GM21723 (cell line): ENCODE data around the gene PIEZO1.

Source experiments
- ATAC-seq: cut with Tn5 transposase; IDR thresholded peaks from one replicate; pipeline ENCODE4 v1.9.1; 2021; ENCODE audit warnings: mild to moderate bottlenecking, moderate library complexity; ENCODE audit not compliant: unreplicated experiment

Gene PIEZO1

DNA sequence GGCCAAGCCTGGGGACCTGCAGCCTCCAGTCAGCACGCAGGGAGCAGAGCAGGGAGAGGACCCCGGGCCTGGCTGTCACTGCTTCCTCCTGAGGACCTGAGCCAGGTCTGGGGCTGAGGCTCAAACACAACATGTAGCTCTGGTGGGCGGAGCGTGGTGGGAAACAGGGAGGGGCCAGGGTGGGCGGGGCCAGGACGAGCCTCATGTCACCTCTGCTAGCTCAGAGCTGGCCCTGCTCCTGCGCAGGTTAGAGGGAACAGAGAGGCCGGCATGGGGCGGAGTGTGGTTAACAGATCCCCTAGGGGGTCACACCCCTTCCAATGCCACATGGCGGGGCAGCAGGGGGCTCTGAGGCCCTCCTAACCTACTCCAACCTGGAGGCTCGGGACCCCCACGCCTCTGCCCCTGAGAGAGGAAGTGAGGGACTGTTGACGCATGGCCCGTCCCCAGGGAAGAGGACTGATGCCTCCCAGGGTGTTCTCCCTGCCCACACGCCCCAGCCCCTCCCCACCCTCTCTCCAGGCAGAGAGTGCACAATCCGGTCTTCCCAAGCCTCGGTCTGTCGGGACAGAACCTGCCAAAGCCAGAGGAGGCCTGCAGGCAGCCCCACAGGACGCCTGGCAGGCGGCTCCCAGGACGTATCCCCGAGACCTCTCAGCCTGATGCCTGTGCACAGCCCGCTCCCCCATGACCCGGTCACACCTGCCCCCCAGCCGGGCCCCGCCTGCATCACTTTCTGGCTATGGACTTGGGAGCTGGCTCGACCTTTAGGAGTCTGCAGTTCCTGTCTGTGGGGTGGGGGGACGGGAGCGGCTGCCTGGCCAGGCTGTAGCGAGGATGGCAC lies 15.2 kb downstream of the PIEZO1 start:
- no peak for ATAC-seq

DNA sequence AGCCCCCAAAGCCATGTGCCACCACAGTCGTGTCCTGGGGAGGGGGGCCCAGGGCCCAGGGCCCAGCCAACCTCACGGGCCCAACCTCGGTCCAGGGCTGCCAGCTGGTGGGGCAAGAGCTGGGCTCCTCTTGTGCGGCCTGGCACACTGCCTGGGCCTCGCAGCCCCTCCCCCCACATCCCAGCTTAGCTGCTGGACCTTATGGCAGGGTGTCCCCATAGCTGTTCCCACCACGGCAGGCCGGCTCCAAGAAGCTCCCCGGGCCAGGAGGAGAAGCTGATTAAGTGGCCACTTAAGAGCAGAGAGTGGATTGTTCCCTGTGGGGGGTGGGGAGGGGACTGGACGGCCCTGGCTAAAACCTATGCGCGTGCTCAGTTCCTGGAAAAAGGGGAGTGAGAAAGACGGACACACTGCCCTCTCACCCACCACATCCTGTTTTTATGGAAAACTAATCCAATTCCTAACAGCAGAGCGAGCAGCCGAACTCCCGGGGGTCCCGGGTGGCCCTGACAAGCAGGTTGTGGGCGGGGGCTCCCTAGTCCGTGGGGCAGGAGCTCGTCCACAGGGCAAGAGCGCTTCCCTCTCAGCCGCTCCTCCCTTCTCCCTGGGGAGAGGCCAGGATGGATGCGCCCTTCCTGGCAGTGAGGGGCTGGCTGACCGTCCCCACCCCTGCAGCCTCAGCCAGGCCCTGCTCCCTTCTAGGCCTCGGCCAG lies 16.8 kb downstream of the PIEZO1 start:
- ATAC-seq = no peak

DNA sequence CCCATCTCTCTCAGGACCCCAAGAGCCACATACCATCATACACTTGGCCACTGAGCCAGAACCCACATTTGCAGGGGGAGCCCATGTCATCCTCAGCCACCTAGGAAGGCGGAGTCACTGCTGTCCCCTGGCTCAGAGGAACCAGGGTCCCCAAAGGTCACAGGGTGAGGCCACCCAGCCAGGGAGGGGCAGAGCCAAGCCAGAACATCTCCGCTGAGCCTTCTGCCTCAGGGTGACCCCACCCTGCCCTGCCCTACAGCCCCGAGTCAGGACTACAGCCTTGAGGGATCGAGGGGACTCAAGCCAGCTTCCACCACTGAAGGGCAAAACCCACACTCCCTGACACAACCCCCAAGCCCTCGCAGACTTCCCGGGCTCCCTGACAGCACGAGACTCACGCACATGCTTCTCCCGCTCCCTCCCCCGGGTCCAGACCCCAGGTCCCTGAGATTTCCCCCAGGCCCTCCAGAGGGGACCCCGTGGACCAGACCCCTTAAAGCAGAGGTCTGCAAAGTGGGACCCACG lies 17.4 kb downstream of the PIEZO1 start:
- no peak for ATAC-seq

DNA sequence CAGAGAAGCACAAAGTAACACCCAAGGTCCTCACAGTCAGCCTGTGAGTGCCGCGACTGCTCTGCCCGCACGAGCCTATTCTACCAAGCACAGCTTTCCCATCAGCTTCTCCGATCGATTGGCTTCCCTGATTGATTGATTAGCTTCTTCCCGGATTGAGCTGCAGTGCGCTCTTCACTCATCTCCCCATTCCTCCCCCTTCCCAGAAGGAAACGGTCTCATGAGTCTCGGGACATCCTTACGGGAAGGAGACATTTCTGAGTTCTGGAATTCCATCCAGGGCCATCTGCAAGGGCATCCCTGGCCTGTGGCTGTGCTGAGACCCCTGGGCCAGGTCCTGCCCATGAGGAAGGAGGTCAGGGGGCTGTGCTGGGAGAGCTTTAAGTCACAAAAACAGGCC lies 18.0 kb downstream of the PIEZO1 start:
- no peak for ATAC-seq

DNA sequence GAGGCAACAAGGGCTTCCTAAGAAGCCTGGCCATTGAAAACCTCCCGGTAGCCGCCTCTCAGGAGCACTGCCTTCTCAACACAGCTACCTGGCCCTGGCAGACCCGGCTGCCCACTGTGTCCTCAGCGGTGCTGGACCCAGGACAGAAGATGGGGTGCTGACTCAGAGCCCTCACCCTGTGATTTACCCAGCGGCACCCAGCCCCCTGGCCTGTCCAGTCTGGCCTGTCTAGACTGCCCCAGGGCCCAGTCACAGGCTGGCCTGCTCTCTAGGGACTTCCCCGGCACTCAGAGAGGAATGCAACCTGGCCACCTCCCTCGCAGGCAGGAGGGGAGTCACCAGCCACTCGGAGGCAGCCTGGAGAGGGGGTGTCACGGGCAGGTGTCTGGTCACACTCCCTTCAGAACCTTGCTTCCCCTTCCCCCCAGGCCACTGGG lies 20.1 kb downstream of the PIEZO1 start:
- no peak for ATAC-seq

DNA sequence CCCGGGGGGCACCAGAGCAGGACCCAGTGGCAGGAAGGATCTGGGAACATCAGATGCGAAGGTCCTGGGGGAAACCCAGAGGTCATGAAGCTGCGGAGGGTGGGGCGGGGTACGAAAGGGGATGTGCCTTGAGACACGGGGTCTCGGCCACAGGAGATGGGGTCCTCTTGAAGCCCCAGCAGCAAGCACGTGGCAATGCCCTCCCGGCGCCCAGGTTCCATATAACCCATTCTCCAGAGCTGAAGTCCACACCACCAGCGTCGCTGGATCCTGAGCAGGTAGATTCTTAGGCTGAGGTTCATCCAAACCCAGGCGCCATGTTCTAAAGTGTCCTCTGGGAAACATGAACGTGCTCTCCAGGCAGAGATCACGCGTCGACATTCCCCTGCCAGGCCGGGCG lies 20.9 kb downstream of the PIEZO1 start:
- no peak for ATAC-seq

DNA sequence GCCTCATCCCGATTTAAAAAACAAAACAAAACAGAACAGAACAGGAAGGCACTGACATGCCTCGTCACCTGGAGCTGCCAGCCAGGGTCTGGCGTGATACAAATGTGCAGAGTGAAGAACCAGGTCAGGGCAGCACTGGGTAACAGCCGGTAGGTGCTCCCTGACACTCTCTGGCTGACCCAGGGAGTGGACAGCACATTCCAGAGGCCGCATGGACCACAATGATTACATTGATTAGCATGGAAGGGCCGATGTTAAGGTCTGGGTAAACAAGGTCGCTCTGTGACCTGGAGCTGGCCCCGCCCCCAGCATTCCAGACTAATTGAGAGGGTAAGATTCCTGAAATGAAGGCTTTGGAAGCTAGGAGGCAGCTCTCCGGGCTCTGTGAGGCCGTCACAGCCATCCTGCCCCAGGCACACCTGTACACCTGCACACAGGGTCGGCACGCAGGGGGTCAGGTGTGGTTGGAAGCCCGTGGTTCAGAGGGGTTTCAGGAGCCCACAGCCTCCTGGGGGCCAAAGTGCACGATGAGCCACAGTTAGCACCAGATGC lies 21.4 kb downstream of the PIEZO1 start:
- ATAC-seq = no peak

DNA sequence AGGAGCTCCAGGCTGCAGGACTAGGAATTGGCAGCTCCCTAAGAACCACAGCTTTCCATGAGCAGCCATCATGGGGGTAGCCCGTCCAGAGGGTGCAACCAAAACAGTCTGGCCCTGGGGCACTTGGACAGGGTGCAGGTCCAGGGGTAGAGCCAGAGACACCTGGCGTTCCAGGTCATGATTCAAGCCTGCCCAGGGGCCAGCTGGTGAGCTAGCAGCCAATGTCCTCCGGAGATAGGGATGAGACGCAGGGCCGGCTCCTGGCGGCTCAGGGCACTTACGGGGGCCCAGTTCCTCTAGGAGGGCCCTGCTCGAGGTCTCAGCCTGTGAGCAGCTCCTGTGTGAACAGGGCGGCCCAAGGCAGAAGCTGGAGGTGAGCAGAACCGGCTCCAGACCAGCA lies 22.1 kb downstream of the PIEZO1 start:
- no peak for ATAC-seq

DNA sequence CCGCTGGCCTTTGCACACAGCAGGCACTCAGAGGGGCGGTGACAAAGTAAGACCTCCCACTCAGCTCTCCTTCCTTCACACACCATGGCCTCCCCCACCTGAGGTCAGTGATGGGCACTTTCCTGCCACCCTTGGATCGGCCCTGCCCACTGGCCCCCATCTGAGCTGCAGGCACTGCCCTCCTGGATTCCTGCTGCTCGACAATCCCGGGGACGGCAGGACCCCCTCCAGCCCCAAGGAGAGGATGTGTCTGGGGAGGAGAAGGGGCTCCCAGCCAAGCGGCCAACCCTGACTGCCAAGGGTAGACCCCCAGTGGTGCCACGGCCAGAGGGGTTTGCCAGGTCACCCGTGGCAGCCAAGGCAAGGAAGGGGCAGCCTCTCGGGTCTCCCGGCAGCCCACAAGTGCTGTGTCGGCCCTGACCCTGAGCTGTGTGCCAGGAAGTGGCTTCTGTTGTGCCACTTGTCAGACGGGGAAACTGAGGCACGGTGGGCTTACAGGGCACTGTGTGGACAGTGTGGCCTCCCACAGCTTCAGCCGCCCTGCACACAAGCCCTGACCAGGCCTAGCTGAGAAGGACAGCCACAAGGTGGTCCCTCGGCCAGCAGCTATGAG lies 22.7 kb downstream of the PIEZO1 start:
- ATAC-seq = no peak

DNA sequence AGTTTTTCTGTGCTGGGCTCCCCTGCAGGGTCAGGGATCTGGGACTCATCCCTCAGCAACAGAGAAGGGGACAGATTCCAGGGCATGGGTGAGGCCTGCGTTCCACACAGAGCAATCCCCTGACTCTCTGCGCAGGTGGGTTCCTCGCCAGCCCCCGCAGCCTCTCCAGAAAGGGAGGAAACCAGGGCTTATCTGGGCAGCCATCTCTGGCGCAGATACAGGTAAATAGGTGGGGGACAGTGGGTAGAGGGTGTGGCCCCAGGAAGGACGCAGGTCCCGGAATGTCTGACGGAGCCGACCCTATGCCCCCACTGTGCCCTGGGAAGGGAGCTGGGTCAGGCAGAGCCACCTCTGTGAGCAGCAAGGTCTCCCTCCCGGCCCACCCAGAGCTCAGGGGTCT lies 23.2 kb downstream of the PIEZO1 start:
- ATAC-seq = no peak

DNA sequence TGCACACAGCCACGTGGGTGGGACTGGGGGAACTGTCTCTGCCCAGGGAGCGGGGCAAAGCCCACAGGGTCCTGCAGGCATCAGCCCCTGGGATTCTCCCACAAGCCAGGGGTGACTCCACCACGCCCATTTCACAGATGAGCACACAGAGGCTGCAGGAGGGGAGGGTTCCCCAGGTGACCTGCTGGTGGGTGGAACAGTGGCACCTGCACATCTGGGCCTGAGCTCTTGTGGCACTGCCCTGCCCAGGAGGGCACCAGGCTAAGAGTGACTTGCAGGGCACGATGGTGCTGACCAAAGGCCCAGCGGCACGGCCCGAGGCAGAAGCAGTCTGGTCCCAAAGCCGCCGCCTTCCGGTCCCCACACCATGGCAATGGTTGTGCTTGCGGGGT lies 23.9 kb downstream of the PIEZO1 start:
- ATAC-seq = no peak

DNA sequence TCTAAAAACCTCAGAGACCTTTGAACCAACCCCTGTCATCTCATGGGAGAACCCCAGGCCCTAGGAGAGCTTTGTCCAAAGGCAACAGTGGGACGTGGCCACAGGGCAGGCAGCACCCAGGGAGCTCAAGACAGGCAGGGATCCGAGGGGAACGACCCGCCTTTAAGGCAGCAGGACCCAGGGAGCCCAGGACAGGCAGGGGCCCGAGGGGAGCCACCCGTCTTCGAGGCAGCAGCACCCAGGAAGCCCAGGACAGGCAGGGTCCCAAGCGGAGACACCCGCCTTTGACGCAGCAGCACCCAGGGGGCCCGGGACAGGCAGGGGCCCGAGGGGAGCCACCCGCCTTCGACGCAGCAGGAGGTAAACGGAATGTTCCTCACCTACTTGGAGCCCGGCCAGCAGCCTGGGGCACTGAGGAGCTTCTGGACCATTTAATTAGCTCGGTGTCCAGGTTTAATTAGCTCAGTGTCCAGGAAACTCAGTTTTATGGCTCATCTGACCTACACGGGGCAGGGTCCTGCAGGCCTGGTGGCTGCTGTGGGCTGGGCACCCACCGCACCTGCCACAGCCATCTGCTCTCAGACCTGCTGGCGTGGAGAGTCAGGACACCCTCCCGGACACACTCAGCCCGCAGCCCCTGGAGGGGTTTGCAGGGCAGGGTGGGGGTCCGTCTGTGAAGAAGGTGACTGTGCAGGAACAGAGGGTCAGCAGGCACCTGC lies 24.4 kb downstream of the PIEZO1 start:
- no peak for ATAC-seq

DNA sequence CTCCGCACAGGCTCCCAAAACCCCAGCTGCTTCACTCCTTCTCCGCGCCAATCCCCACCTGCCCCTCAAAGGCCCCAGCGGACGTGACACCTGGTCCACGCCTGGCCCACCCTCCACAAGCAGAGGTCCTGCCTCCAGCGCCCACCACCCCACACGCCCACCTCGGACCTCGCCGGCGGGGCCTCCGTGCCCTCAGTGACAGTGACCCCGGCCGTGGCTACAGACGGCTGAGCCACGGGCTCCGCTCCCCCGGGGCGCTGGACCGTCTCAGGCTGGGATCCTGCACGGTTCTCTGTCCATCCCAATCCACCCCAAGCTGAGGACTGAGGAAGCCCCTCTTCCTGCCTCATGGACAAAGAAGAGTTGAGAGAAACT lies 25.1 kb downstream of the PIEZO1 start:
- ATAC-seq = no peak

DNA sequence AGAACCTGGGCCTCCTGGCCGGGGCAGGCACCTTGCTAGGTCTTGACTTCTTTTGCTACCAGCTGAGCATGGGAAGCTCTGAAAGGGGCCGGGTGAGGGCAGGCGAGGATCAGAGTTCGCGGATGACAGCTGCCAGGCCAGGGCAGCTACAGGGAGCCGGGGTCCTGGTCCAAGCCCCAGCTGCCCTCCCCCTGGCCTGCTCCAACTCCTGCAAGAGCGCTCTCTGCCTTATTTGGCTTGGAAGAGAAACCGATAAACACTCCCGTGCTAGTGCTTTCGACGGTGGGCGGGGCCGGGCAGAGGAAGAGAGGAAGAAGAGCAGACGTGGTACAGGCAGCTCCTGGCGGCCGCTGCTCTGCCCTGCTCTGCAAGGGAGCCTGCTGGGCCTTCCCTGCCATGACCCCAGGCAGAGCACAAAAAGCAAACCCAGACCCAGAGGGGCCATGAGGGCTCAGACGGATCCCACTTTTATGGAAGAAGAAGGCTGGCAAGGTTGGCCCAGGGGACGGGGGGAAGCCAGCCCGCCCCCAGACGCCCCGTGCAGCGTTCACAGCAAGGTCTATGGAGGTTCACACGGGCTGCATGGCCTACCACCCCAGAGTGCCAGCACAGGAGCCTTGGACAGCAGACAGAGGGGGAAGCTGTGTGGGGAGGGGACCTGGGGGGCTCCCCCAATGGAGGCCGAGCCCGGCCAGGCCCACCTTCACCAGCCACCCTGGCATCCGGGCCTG lies 25.6 kb downstream of the PIEZO1 start:
- ATAC-seq = no peak

DNA sequence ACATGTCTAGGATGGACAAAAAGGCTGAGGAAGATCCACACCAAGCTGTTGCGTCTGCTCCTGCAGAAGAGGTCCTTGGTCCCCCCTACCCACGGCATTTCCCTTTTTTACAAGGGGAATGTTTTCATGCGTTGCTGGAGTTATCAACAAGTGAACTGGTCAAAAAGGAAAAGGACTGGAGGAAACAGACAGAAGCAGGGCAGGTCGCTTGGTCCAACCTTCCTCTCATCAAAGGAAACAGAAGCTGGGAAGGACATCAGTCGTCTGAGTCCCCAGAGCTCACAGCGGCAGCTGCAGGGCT lies 26.1 kb downstream of the PIEZO1 start:
- ATAC-seq = no peak

DNA sequence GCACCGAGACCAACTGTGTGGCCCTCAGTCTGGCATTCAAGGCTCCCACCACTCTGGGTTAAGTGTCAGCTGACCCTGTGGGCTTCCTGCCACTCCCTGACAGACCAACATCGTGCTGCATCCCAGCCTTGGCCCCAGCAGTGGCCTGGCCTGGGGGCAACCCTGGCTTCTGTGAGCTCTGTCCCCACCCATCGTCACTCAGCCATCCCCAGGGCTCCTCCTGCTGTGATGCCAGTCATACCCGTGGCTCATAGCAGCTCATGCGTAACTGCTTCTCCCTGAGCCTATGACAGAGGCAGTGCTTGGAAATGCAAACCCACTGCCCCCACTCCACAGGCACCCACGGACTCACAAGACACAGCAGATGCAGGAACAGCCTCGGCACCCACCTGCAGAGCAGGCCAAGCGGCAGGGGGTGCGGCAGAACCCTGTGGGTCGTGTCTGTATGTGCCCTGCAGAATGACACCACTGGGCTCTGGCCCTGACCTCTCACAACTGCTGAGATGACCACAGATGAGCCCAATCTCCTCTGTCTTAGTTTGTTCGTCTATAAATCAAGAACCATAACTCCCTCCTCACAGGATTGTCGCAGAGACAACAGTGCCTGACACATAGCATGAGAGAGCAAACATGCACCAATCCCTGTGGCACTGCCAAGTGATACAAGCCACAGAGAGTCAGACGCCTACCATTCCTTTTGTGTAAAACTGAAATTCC lies 26.6 kb downstream of the PIEZO1 start:
- ATAC-seq = no peak

DNA sequence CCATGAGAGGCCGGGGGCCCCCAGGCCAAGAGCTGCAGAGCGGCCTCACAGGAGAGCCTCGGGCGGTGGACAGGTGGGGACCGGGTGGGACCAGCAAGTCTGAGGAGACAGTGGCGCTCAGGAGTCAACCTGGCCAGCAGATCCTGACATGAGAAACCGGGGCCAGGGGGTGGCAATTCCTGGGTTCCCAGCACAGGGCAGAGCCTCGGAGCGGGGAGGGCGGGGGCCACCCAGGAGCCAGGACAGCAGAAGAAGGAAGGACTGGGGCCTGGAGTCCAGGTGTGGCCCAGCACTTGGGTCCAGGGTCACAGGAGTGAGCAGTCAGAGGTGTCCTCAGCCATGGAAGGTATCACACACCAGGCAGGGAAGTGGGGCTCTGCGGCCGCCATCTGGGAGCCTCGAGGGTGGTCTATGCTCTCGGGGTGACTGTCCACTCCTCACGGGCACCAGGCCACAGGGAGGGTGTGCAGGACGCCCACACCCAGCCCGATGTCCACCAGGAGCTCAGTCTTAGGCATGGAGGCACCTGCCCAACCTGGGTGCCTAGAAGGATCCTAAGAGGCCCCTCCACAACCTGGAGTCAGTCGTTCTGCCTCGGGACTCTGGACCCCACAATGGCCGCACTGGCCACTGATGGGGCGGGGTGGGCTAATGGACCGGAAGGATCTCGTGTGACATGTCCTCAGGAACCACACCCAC lies 29.1 kb downstream of the PIEZO1 start:
- no peak for ATAC-seq

DNA sequence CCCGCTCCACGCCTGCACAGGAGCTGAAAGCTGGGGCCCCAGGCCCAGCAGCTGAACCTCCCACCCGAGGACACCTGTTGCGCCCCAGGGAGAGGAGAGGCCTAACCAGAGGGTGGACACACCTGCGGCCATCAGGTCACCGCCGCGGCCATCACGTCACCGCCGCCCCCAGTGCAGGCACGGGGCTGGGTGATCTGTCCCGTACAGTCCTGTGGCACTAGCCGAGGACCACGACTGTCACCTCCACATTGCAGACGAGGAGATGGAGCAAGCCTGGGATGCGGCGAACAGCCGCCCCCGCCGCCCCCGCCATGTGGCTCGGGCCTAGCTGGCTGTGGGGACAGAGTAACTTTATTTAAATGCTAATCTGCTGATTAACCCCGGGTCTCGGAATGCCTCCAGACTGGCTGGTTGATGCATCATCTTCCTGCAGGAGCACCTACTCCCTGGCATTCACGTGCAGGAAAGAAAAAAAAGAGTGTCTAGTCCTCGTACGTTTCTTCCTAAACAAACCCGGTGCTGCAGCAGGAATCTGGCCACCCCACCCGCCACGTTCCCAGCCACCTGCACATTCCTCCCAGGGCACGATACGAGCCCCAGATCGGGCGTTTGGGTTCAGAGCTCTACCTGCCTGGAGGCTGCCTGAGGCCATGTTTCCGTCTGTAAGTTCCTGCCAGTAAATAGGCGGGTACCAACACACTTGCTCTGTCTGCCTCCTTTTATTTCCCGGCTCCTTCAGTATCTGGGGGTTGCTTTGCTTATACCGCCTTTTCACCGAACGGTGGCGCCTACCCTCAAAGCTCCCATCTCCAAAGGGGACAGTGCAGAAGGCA lies 29.9 kb downstream of the PIEZO1 start:
- ATAC-seq = no peak
